GM18526 (cell line): ENCODE measurements around the gene NEDD9.

ENCODE experiments used
- POLR2A ChIP-seq: IDR thresholded peaks from 3 replicates; pipeline ENCODE4 v1.6.1; 2011; ENCODE audit not compliant: insufficient read length; ENCODE audit errors: extremely low read depth

Gene NEDD9

GRCh38 chr6:11207199-11207968, 25.1 kb downstream of the NEDD9 start:
- no peak for TF ChIP-seq POLR2A

DNA sequence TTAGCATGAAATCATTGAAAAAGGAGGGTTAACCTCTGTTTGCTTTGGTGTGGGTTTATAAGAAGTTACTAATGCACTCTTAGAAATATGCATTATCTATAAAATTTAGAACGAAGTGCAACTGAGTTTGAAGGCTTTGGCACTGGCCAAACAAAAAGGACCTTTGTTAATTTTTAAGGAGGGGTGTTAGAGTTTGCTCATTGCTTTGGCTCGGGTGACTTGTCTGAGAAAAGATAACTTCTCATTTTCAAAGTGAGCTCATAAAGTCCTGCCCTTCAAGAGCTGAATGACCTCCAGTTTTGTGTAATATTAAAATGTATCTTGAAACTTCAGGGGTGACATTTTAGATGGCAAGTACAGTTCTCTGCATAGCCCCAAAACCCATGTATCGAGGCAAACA, 25.9 kb downstream of the NEDD9 start:
- no peak for TF ChIP-seq POLR2A

DNA sequence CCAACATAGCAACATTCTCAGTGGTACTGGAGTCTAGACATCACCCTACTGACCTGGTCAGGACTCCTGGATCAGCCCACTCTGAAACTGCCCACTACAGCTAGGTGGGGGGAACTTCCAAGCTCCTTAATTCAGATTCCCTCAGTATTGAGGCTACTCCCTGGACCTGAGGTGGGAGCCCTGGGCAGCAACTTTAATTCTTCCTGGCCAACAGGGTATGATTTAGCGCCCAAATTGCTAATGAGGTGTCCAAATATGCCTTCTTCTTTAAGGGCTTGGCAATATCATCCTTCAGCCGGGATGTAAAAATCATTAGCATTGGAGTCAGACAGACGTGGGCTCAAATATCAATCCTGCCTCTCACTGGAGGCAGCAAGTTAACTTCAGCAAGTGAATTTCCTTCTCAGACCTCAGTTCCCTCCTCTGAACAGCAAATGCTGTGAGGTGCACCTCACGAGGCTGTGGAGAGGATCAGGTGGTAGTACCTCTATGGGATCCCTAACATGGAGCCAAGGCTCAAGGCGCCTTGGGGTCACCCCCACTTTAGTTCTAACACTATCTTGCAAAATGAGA, 27.6 kb downstream of the NEDD9 start:
- TF ChIP-seq POLR2A, result no peak

DNA sequence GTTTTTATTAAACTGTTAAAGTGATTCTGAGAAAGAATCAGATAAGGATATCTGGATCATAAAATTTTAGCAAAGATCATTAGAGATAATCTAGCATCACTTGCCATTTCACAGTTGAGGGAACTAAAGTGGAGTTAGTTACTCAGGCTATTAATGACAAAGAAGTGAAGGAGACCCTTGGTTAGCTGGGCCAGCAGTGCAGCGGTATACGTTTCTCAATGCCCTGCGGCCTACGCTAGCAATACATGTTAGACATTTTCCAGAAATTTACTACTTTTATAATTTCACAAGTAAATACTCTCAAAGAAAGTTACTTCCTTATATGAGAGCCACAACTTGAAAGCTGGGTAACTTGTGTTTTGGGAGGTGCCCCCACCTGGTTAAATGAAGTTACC, 28.5 kb downstream of the NEDD9 start:
- no peak for TF ChIP-seq POLR2A

DNA sequence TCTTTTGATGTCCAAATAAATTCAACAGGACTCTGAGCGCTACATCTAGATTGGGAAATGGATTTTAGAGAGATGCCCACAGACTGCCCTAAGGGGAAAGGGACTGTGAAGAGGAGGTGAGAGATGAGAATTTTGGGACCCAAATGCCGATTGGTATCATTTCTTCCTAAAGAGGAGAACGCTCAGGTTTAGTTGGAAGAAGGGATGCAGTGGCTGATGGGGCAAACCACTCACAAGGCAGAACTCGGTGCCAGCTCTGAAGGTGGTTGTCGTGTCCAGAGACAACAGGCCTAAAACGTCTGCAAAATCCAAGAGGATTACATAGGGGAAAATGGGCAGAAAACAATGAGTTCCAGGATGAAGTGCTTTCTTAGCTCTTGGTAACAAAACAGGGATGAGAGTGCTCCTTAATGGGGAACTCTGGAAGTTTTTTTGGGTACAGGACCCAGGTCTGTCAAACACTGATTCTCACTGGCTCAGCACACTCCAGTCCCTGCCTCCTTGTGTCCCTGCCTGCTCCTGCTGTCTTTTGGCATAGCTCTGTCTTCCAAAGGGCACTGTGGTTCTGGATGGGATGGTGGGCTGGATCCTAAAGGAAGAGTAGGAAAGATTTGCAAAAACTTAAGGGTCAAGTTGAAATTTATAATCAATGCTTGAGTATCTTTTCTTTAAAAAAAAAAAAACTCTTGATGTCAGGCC, 29.0 kb downstream of the NEDD9 start:
- TF ChIP-seq POLR2A, result no peak

DNA sequence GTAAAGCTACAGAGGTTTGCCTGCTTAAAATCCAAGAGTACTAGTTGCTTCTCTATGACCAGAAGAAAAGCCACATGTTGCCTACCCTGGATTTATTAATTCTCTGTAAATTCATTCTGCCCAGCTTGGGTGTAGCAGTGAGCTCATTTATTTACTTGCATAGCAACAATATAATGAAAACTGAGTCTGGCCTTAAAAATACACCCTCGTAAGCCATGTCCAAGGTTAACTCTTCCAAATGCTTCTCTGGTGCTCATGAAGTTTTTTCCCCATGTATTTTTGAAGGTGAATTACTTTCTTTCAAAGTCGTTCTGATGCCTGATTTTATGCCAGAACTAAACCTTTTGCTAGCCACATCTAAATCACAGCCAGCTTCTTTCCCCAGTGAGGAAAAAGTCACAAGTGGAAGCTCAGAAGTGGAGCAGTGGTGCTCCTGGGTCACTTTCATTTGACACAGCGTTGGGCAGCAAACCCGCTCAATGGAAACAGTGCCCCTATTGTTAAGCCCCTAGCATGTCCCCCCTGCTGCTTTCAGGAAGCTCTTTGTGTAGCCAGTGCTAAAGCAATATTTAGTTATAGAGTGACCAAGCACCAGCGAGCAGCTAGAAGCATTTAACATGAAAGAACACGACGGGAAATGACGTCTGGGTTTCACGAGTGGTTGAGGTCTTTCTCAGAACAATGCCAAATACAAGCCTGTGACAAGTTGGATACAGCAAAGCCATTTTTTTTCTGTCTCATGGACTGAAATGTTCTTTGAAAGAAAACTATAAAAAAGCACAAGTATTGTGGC, 29.8 kb downstream of the NEDD9 start:
- no peak for TF ChIP-seq POLR2A

GRCh38 chr6:11201772-11202512, 30.5 kb downstream of the NEDD9 start:
- no peak for TF ChIP-seq POLR2A

DNA sequence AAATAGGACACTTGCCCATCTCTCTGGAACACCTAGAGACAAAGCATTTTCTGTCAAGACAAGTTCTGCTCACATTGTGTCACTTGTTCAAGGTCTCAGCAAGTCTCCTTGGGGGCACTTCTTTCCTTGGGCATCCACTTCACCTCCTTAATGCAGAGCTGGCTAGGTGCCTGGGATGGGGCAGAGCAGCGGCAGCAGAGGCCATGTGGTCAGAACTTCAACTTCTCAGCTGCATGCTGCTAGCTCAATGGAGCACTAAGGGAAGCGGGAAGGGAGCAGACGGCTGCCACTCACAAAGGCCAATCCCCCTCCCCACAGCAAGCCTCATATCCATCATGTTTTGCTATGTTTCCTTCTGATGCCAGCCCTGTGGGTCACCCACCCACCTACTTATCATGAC, 31.5 kb downstream of the NEDD9 start:
- no peak for TF ChIP-seq POLR2A

DNA sequence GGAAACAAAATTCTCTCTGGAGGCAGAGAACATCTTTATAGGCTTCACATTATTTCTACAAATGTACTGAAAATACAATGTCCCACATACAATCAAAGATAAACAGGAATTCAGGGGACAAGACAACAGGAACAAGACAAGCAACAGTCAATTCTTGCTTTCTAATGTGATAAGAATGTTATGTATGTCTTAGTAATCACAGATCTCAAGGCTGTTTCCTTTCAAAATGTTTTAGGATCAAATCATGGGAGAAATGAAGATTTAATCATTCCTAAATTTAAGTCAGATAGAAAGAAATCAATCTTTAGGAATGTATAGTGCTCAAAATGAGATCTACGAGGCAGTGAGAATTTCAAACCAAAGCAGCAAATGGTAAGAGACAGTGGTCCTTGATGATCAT, 32.1 kb downstream of the NEDD9 start:
- TF ChIP-seq POLR2A, result no peak

DNA sequence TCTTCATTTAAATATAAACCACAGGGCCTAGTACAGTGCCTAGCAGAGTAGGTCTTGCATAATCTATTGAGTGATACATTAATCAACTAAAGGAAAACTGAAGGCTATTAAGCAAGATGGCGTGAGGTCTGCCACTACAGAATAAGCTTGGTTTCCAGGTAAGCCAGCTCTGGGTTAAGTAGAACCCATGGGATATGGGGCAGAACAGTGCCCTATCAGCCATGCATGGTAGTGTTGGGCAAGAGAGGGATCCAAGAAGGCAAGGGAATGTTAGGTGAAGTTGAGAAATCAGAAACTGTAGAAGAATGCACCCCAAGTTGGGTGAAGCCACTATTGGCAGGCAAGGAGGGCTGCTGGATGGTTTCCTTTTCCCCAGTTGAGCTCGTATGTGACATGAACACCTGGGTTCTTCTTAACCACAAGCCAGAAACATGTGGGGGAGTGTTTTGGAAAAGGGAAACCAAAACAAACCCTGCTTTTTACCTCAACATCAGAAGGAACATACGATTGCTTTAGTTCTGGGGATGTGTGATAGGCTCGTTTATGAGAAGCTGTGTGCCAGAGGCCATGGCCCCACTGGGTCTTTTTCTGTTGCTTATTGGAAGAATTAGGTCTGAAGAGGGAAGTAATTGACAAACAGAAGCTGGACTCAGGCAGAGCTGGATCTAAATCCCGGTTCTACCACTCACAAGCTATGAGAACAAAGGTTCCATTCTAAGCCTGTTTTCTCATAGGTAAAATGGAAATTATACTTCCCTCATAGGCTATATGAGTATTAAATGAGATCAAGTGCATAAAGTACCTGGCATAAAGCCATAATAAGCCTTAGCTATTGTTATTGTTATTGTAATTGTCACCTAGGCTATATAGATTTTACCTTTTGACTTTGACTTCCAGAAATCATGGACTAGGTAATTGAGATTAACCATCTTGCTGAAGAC, 33.5 kb downstream of the NEDD9 start:
- no peak for TF ChIP-seq POLR2A

GRCh38 chr6:11197850-11198249, 34.6 kb downstream of the NEDD9 start:
- no peak for TF ChIP-seq POLR2A

DNA sequence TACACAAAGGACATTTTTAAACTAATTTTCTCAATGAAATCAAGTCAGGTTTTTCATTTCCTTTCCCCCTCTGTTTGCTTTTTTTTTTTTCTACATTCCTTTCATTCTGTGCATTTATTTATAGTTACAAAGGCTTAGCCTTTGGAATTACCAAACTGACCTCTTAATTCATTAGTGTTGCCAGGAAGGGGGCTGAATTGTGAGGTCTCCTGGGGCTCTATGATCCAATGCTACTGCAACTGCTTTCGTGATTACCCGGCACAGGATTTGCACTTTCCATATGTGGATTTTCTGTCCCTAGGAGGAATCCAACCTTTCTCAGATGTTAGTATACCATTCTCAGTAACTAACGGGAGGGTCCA, 35.3 kb downstream of the NEDD9 start:
- no peak for TF ChIP-seq POLR2A

DNA sequence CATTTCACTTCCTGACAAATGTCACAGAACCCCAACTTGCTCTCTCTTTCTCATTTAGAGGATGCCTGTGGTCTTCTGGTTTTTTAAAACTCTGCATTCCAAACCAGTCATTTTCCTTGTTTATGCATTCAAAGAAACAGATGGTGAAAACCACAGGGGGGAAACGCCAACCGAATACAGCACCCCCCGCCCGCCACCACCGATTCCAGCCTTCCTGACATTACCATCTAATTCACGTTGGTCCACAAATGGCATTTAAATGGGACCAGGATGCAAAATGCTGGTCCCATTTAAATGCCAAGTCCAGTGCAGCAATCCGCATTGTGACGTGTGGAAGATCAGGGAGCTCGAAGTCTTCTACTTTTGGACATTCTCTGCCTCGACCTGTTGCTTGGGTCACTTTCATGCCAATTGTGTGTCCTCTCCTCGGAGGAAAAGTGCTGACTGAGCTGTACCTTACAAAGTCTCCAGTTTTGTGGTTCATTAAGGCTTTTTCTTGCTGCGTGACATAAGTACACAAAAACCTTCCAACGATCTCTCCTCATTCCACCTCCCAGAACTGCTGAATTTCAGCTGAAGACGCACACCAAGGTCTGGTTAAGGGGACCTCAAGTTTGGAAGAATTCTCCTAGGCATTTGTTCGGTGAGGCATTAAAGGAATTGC, 35.8 kb downstream of the NEDD9 start:
- TF ChIP-seq POLR2A, result no peak
